ENCODE results near the gene SENP2. TPM values are rescaled to one million over a fixed set of nuclear protein-coding genes. Genes with fewer than 3 reads are reported as not detected.

SENP2 gene
- total and polyA plus RNA-seq, 8 donors: 31.6 to 49.9 (median 43.7) TPM

- H3K36me3 ChIP-seq: no peaks in the 10 kb centered on the region
- ATAC-seq: no peak
- no peak for DNase-seq
- H3K9me3 ChIP-seq: no peaks in the 10 kb centered on the region
- no peaks in the 10 kb centered on the region for H3K4me1 ChIP-seq
- H3K27me3 ChIP-seq: no peaks in the 10 kb centered on the region
- H3K27ac ChIP-seq: no peak overlapping the region
- TF ChIP-seq CTCF (IDR thresholded peaks at IDR 0.05): no peak
- intact Hi-C loops (cut with DNase I): no loop called here
- no peak overlapping the region for H3K4me3 ChIP-seq
Observed at GRCh38 chr3:185646382-185647133, 60.5 kb downstream of the SENP2 start.

GRCh38 chr3:185647134-185647879 is 61.2 kb downstream of the SENP2 start:
- Histone ChIP-seq H3K4me3 (no peak overlapping the region), H3K4me1 (no peaks in the 10 kb centered on the region), H3K27ac (no peak overlapping the region), H3K36me3 (no peaks in the 10 kb centered on the region), H3K27me3 (no peaks in the 10 kb centered on the region), H3K9me3 (no peaks in the 10 kb centered on the region)
- intact Hi-C loops (cut with DNase I): no loop called here
- ATAC-seq: no peak
- DNase-seq: no peak
- no peak for TF ChIP-seq CTCF (IDR thresholded peaks at IDR 0.05)

- DNase-seq (no peak), ATAC-seq (no peak)
- Histone ChIP-seq H3K36me3 (no peaks in the 10 kb centered on the region), H3K4me1 (no peaks in the 10 kb centered on the region), H3K9me3 (no peaks in the 10 kb centered on the region), H3K4me3 (no peak overlapping the region), H3K27ac (no peak overlapping the region), H3K27me3 (no peaks in the 10 kb centered on the region)
- TF ChIP-seq CTCF (IDR thresholded peaks at IDR 0.05): no peak
- intact Hi-C loops (cut with DNase I): no loop called here
Observed at GRCh38 chr3:185647880-185648210, 61.8 kb downstream of the SENP2 start.

GRCh38 chr3:185648396-185648795 is 62.3 kb downstream of the SENP2 start:
- Histone ChIP-seq H3K36me3 (no peaks in the 10 kb centered on the region), H3K9me3 (no peaks in the 10 kb centered on the region), H3K4me3 (no peak overlapping the region), H3K4me1 (no peaks in the 10 kb centered on the region), H3K27ac (no peak overlapping the region), H3K27me3 (no peaks in the 10 kb centered on the region)
- intact Hi-C loops (cut with DNase I): no loop called here
- TF ChIP-seq CTCF (IDR thresholded peaks at IDR 0.05): no peak
- ATAC-seq (no peak), DNase-seq (no peak)

- DNase-seq: no peak
- intact Hi-C loops (cut with DNase I): no loop called here
- no peaks in the 10 kb centered on the region for H3K27me3 ChIP-seq
Observed at GRCh38 chr3:185649414-185649813, 63.3 kb downstream of the SENP2 start.

More at GRCh38 chr3:185649414-185649813, 63.3 kb downstream of the SENP2 start:
- Histone ChIP-seq H3K4me1 (no peaks in the 10 kb centered on the region), H3K36me3 (peaks cover 0 to under 1% of the 10 kb centered on the region in 2 donors), H3K9me3 (no peaks in the 10 kb centered on the region), H3K4me3 (no peak overlapping the region), H3K27ac (no peak overlapping the region)
- peak; percentile 14 for ATAC-seq
- TF ChIP-seq CTCF (IDR thresholded peaks at IDR 0.05): no peak

Measured in left lung (tissue), 10 donors.